Activated B cell treated with CpG ODN at 0.5 μM for 24 hours (primary cell): ENCODE measurements around the gene TPPP. TPM values are rescaled to one million over a fixed set of nuclear protein-coding genes. Genes with fewer than 3 reads are reported as not detected.

Experiments used
- ATAC-seq: fragments of 200-7000 bp; cut with Tn5 transposase; one replicate; pipeline ENCODE4 v1.10.0; 2021; ENCODE audit warnings: low read depth, mild to moderate bottlenecking, moderate library complexity
- CTCF ChIA-PET: fragments of 350-600 bp; sonication (Branson Sonifier 250); formaldehyde crosslinking; loops from one replicate; lab custom pipeline; 2021; ENCODE audit warnings: antibody characterized with exemption; lab: Charles Lee
- POLR2A ChIA-PET: fragments of 350-600 bp; sonication (Branson Sonifier 250); formaldehyde crosslinking; loops from one replicate; lab custom pipeline; 2021; ENCODE audit warnings: antibody characterized with exemption; lab: Charles Lee
- DNase-seq: peaks from one replicate; pipeline ENCODE4 v3.0.0; 2022
- H3K27ac Mint-ChIP-seq: one replicate; pipeline ENCODE4 v1.8.0; 2020; ENCODE audit warnings: mixed read lengths
- H3K27me3 Mint-ChIP-seq: one replicate; pipeline ENCODE4 v1.8.0; 2021; ENCODE audit warnings: mixed read lengths
- H3K36me3 Mint-ChIP-seq: one replicate; pipeline ENCODE4 v1.8.0; 2021; ENCODE audit warnings: low read depth, mixed read lengths
- H3K4me1 Mint-ChIP-seq: one replicate; pipeline ENCODE4 v1.8.0; 2021; ENCODE audit warnings: mixed read lengths
- H3K4me3 Mint-ChIP-seq: one replicate; pipeline ENCODE4 v1.8.0; 2020; ENCODE audit warnings: mild to moderate bottlenecking, mixed read lengths
- H3K9me3 Mint-ChIP-seq: one replicate; pipeline ENCODE4 v1.8.0; 2020; ENCODE audit warnings: mixed read lengths
- CTCF ChIP-seq: fragments of 200-600 bp; IDR thresholded peaks from one replicate; pipeline ENCODE4 v1.8.0; 2022; ENCODE audit warnings: antibody characterized with exemption, mild to moderate bottlenecking
- intact Hi-C: fragments of 100-400 bp; cut with micrococcal nuclease; formaldehyde crosslinking; loops from one replicate; pipeline ENCODE4 v1.15.1; 2024
- total RNA-seq: library from RNA; stranded (reverse); gene quantifications from 2 replicates; pipeline ENCODE4 v1.2.3, GENCODE V29; 2022

Gene TPPP
- total RNA-seq, 1 donor from 2014 or later = 0.04 TPM

GRCh38 chr5:611731-612486 is 81.2 kb downstream of the TPPP start, which contains the start of gene CEP72:
Gene CEP72, plus strand, starts transcription at chr5:612340. Its CDS starts 22 bp downstream, at chr5:612362.
- Mint-ChIP-seq H3K36me3 (peaks cover 16% of the 10 kb centered on the region), H3K4me1 (peaks cover 48% of the 10 kb centered on the region), H3K27me3 (peaks cover 6% of the 10 kb centered on the region), H3K27ac (peak within 1 kb of the TSS; percentile 81), H3K9me3 (peaks cover 4% of the 10 kb centered on the region), H3K4me3 (peak within 1 kb of the TSS; percentile 93)
- ATAC-seq (peak; percentile 97), DNase-seq (peak; percentile 90)
- CTCF ChIA-PET = no interaction called here
- intact Hi-C loops = loop anchor here (1.0 to 10.0 kb wide), 6 partner anchors 53 to 393 kb away; partner anchors contain the start of genes CCDC127, EXOC3, SDHA and TPPP
- POLR2A ChIA-PET = interaction anchor here (0.6 kb wide), 2 partner anchors 32 to 134 kb away, joined by 3 to 4 read pairs; no protein-coding TSS in a partner anchor
- no peak for TF ChIP-seq CTCF

GRCh38 chr5:610744-611730 is 82.1 kb downstream of the TPPP start:
- peaks cover 10% of the 10 kb centered on the region for H3K36me3 Mint-ChIP-seq
- ChIA-PET POLR2A (interaction anchor here (0.6 kb wide), 1 partner anchor 134 kb away, joined by 4 read pairs; no protein-coding TSS in a partner anchor), CTCF (no interaction called here)
- ATAC-seq = no peak
- H3K4me3 Mint-ChIP-seq = peak overlapping the region; percentile 83
- no peak overlapping the region for H3K27ac Mint-ChIP-seq
- no peak for DNase-seq
- peaks cover 7% of the 10 kb centered on the region for H3K27me3 Mint-ChIP-seq
- peaks cover 42% of the 10 kb centered on the region for H3K4me1 Mint-ChIP-seq
- no peak for TF ChIP-seq CTCF
- peaks cover 4% of the 10 kb centered on the region for H3K9me3 Mint-ChIP-seq
- intact Hi-C loops = loop anchor here (5.0 to 10.0 kb wide), 2 partner anchors 54 to 81 kb away; partner anchors contain the start of gene TPPP

- DNase-seq (no peak), ATAC-seq (no peak)
- peaks cover 5% of the 10 kb centered on the region for H3K36me3 Mint-ChIP-seq
- H3K4me3 Mint-ChIP-seq = peak overlapping the region; percentile 6
- intact Hi-C loops = loop anchor here (5.0 to 10.0 kb wide), 2 partner anchors 55 to 82 kb away; partner anchors contain the start of gene TPPP
- ChIA-PET POLR2A (no interaction called here), CTCF (no interaction called here)
- peaks cover 40% of the 10 kb centered on the region for H3K4me1 Mint-ChIP-seq
- no peaks in the 10 kb centered on the region for H3K9me3 Mint-ChIP-seq
- TF ChIP-seq CTCF = no peak
- H3K27me3 Mint-ChIP-seq = peaks cover 8% of the 10 kb centered on the region
- H3K27ac Mint-ChIP-seq = no peak overlapping the region
Observed at GRCh38 chr5:610011-610743, 83.0 kb downstream of the TPPP start.

Other genes with a start within 250 kb of the TPPP start
- 0.20 and 0.42 TPM in 2 replicates for gene SLC9A3, start 168.9 kb downstream of the TPPP start, total RNA-seq
- 15.1 and 17.4 TPM in 2 replicates for gene CEP72, start 81.0 kb downstream of the TPPP start, total RNA-seq
- 0.07 and 0.09 TPM in 2 replicates for gene ZDHHC11B, start 91.4 kb upstream of the TPPP start, total RNA-seq
- gene ZDHHC11, start 157.6 kb upstream of the TPPP start, total RNA-seq = 0.78 and 1.6 TPM in 2 replicates
- gene BRD9, start 199.4 kb upstream of the TPPP start, total RNA-seq = 53.0 and 67.8 TPM in 2 replicates
- 3.5 and 4.1 TPM in 2 replicates for gene TRIP13, start 199.5 kb upstream of the TPPP start, total RNA-seq